Hepatocyte (in vitro differentiated cells): ENCODE data around the gene TTC28.

Experiments used
- CTCF ChIP-seq: fragments of 200-600 bp; sonication (generic); IDR thresholded peaks from 2 replicates; pipeline ENCODE4 v1.5.1; 2016; ENCODE audit warnings: antibody characterized with exemption, mild to moderate bottlenecking; ENCODE audit not compliant: poor library complexity
- EZH2phosphoT487 ChIP-seq: fragments of 200-600 bp; sonication (generic); IDR thresholded peaks from one replicate; pipeline ENCODE4 v1.6.1; 2018; ENCODE audit warnings: antibody characterized with exemption, mild to moderate bottlenecking, low read depth, moderate library complexity; ENCODE audit not compliant: unreplicated experiment, severe bottlenecking

- TF ChIP-seq EZH2phosphoT487 = no peak
- no peak for TF ChIP-seq CTCF
Observed at GRCh38 chr22:28237112-28237511, 442.5 kb downstream of the TTC28 start.
